Measurements from ENCODE around the gene PDIA6. TPM values are rescaled to one million over a fixed set of nuclear protein-coding genes. Genes with fewer than 3 reads are reported as not detected.
"Not testable (repeated sequence)": the region's sequence is repeated elsewhere in the genome, so short reads cannot be mapped to it uniquely, and the experiment has no call there.

Gene PDIA6
- total RNA-seq, 1 donor from 2014 or later = 109 TPM

DNA sequence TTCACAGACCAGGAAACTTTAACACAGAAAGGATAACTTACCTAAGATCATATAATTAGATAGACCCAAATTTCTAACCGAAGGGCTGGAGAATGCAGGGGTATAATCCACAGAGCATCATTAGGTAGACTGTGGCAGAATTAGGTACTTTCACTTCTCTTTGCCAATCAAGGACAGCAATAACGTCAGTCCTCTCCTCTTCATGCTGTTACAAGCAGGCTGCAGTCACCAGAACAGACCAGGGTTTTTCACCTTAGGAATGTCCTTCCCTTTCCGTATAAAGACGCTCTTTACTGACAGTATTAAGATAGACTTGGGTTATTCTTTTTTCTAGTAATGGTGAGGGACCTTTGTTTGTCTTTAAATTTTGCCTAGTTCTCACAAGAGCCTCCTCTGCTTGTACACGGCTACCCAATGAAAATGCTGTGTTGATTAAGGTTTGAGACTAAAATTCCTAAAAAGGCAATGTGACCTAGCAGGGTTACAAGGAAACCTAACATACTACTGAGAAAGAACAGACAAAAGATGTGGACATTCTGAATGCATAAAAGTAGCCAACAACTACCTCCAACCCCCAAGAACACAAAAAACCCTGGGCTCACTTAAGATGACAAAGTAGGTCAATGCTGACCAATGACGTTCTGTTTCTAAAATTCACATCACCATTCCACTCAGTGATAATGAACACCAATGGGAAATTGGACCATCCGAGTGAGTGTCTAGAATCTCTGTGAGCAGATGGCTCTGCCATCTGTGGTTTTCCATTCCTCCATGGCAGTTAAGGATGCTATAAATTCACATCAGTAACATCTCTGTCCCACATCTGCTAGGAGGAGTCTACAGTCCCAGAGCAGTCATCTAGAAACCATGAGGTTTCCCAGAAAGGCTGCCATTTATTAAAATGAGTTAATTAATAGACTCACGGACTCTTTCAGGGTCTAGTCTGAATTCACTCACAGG lies 2.1 kb downstream of the PDIA6 start:
- TF ChIP-seq, protein P1, sequence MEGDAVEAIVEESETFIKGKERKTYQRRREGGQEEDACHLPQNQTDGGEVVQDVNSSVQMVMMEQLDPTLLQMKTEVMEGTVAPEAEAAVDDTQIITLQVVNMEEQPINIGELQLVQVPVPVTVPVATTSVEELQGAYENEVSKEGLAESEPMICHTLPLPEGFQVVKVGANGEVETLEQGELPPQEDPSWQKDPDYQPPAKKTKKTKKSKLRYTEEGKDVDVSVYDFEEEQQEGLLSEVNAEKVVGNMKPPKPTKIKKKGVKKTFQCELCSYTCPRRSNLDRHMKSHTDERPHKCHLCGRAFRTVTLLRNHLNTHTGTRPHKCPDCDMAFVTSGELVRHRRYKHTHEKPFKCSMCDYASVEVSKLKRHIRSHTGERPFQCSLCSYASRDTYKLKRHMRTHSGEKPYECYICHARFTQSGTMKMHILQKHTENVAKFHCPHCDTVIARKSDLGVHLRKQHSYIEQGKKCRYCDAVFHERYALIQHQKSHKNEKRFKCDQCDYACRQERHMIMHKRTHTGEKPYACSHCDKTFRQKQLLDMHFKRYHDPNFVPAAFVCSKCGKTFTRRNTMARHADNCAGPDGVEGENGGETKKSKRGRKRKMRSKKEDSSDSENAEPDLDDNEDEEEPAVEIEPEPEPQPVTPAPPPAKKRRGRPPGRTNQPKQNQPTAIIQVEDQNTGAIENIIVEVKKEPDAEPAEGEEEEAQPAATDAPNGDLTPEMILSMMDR (IDR thresholded peaks at IDR 0.05) = no peak
- Mint-ChIP-seq H3K27me3 (no peaks in the 10 kb centered on the region), H3K27ac (peak overlapping the region; percentile 95), H3K36me3 (ENCODE audit: low read depth) (peaks cover 28% of the 10 kb centered on the region), H3K9me3 (no peaks in the 10 kb centered on the region), H3K4me1 (peaks cover 54% of the 10 kb centered on the region), H3K4me3 (peak overlapping the region; percentile 91)
- DNase-seq (no peak), ATAC-seq (ENCODE audit: low read depth) (peak; percentile 40)
- ChIA-PET POLR2A (interaction anchor here (1.2 to 2.8 kb wide), 2 partner anchors 121 to 944 kb away, joined by 3 to 26 read pairs; partner anchors contain the start of gene NOL10), CTCF (no interaction called here)
- intact Hi-C loops (cut with micrococcal nuclease) = loop anchor here (1.0 to 10.0 kb wide), 7 partner anchors 89 to 968 kb away; partner anchors contain the start of genes ATP6V1C2, E2F6, HPCAL1 and KLF11

DNA sequence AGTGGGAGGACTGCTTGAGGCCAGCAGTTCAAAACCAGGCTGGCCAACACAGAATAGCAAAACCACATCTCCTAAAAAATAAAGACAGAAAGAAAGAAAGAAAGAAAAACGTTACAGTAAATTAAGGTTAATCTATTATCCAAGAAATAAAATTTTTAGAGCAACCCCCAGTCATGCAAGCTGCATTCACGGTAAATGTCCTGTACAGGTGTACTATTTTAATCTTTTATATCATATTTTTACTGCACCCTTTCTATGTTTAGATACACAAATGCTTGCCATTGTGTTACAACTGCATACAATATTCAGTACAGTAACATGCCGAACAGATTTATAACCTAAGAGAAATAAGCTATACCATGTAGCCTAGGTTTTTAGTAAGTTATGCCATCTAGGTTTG lies 6.0 kb downstream of the PDIA6 start:
- H3K27me3 Mint-ChIP-seq = no peaks in the 10 kb centered on the region
- H3K4me3 Mint-ChIP-seq = no peak overlapping the region
- intact Hi-C loops (cut with micrococcal nuclease) = no loop called here
- TF ChIP-seq, protein P1 (IDR thresholded peaks at IDR 0.05) = no peak
- ChIA-PET CTCF (no interaction called here), POLR2A (no interaction called here)
- H3K4me1 Mint-ChIP-seq = peaks cover 56% of the 10 kb centered on the region
- DNase-seq (no peak), ATAC-seq (ENCODE audit: low read depth) (no peak)
- no peaks in the 10 kb centered on the region for H3K9me3 Mint-ChIP-seq
- no peak overlapping the region for H3K27ac Mint-ChIP-seq
- H3K36me3 Mint-ChIP-seq (ENCODE audit: low read depth) = peaks cover 41% of the 10 kb centered on the region

DNA sequence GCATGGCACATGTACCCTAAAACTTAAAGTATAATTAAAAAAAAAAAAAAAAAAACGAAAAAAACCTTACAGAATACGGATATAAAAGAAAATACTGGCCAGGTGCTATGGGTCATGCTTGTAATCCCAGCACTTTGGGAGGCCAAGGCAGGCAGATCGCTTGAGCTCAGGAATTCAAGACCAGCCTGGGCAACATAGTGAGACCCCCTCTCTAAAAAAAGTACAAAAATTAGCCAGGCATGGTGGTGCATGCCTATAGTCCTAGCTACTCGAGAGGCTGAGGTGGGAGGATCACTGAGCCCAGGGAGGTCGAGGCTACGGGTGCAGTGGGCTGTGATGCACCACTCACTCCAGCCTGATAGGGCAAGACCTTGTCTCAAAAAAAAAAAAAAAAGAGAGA lies 6.6 kb downstream of the PDIA6 start:
- H3K4me1 Mint-ChIP-seq = peaks cover 50% of the 10 kb centered on the region
- intact Hi-C loops (cut with micrococcal nuclease); H3K27ac Mint-ChIP-seq; H3K4me3 Mint-ChIP-seq; H3K9me3 Mint-ChIP-seq; CTCF ChIA-PET; POLR2A ChIA-PET; DNase-seq; H3K27me3 Mint-ChIP-seq; ATAC-seq (ENCODE audit: low read depth): not testable (repeated sequence)
- peaks cover 44% of the 10 kb centered on the region for H3K36me3 Mint-ChIP-seq (ENCODE audit: low read depth)

DNA sequence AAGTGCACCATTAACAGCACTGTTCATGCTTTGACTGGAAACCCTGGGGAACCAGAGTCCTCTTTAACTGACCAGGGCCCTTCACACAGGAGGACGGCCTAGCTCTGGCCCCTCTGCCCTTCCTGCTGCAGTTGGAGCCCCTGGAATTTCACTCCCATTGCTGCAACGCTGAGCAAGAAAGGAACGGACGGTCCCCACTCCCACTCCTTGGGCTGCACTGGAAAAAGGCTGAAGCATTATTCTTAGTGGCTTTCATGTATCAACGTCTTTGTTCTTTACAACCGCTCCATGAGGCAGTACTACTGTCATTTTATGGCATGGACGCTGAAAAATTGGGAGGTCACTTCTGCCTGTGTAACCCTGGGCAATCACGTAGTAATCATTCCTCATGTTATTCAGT lies 9.9 kb downstream of the PDIA6 start:
- intact Hi-C loops (cut with micrococcal nuclease) = no loop called here
- peaks cover 25% of the 10 kb centered on the region for H3K4me1 Mint-ChIP-seq
- TF ChIP-seq, protein P1 (IDR thresholded peaks at IDR 0.05) = no peak
- H3K27me3 Mint-ChIP-seq = no peaks in the 10 kb centered on the region
- POLR2A ChIA-PET = no interaction called here
- no peak overlapping the region for H3K4me3 Mint-ChIP-seq
- CTCF ChIA-PET = no interaction called here
- DNase-seq (no peak), ATAC-seq (ENCODE audit: low read depth) (no peak)
- H3K27ac Mint-ChIP-seq = no peak overlapping the region
- no peaks in the 10 kb centered on the region for H3K9me3 Mint-ChIP-seq
- H3K36me3 Mint-ChIP-seq (ENCODE audit: low read depth) = peaks cover 52% of the 10 kb centered on the region

DNA sequence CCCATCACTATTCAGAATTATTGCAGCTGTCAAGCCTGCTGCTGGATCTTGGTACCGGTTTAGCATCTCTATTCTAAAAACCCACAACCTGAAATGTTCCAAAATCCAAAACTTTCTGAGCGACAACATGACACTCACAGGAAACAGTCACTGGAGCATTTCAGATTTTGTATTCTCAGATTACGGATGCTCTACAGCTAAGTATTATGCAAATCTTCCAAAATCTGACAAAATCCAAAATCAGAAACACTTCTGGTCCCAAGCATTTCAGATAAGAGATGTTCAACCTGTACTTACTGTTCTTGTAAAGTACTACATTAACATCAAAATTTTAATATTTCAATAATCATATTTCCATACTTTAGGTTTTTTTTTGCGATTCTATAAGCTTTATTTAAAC lies 12.4 kb downstream of the PDIA6 start:
- no peak for DNase-seq
- H3K9me3 Mint-ChIP-seq = no peaks in the 10 kb centered on the region
- no peaks in the 10 kb centered on the region for H3K27me3 Mint-ChIP-seq
- peaks cover 70% of the 10 kb centered on the region for H3K36me3 Mint-ChIP-seq (ENCODE audit: low read depth)
- TF ChIP-seq, protein P1 (IDR thresholded peaks at IDR 0.05) = no peak
- ChIA-PET POLR2A (no interaction called here), CTCF (no interaction called here)
- H3K4me3 Mint-ChIP-seq = no peak overlapping the region
- no peak for ATAC-seq (ENCODE audit: low read depth)
- no peak overlapping the region for H3K27ac Mint-ChIP-seq
- peaks cover 12% of the 10 kb centered on the region for H3K4me1 Mint-ChIP-seq
- intact Hi-C loops (cut with micrococcal nuclease) = no loop called here

Data from activated B cell treated with CpG ODN at 0.5 μM for 24 hours (primary cell).